Measurements from ENCODE around the gene PHF21B.

Gene PHF21B

DNA sequence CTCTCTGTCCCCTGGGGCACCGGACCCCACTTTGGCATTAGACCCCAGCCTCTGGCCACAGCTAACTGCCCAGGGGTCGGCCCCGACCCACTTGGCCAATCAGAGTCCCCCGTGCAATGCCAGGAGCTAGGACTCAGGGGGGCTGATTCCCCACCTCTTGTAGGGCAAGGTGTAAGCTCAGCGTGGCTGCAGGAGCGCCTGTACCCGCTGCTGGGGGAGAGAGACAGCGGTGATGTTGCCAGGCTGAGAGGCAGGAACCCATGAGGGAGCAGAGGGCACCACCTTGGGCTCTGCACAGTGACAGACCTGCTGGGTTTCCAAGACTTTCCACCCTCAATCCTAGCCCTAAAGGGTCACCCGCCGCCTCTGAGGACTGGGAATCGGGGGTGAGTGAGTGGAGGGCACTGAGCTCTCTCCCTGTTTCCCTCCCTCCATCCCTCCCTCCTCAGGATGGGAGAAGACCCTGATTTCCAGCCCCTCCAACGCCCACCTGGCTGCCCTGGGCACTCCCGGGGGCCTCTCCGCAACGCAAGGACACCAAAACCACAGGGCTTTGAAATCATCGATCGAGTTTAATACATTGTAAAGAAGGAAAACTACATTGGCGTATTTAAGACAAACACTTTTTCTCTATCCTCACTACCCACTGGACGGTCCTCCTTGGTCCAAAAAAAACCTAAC lies 129.1 kb downstream of the PHF21B start:
- no peak for TF ChIP-seq GATA3 (IDR thresholded peaks at IDR 0.05; ENCODE audit: low read depth, low read length)

DNA sequence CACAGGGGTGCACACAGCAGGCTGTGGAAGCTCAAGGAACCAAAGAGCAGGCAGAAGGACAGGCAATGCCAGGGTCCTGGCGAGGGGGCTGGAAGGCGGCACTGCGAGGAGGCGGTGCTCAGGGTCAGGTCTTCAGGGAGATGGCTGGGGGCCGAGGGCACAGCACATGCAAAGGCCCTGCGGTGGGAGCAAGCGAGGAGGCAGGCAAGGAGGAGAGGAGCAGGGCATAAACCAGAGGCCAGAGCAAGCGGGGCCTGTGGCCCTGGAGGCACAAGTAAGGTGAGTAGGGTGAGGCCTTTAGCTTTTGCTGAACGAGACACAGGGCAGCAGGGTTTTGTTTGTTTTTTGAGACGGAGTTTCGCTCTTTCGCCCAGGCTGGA lies 130.5 kb downstream of the PHF21B start:
- TF ChIP-seq GATA3 (IDR thresholded peaks at IDR 0.05; ENCODE audit: low read depth, low read length) (no peak), GATA2 (IDR thresholded peaks at IDR 0.05; ENCODE audit: low read depth, low read length) (no peak)

DNA sequence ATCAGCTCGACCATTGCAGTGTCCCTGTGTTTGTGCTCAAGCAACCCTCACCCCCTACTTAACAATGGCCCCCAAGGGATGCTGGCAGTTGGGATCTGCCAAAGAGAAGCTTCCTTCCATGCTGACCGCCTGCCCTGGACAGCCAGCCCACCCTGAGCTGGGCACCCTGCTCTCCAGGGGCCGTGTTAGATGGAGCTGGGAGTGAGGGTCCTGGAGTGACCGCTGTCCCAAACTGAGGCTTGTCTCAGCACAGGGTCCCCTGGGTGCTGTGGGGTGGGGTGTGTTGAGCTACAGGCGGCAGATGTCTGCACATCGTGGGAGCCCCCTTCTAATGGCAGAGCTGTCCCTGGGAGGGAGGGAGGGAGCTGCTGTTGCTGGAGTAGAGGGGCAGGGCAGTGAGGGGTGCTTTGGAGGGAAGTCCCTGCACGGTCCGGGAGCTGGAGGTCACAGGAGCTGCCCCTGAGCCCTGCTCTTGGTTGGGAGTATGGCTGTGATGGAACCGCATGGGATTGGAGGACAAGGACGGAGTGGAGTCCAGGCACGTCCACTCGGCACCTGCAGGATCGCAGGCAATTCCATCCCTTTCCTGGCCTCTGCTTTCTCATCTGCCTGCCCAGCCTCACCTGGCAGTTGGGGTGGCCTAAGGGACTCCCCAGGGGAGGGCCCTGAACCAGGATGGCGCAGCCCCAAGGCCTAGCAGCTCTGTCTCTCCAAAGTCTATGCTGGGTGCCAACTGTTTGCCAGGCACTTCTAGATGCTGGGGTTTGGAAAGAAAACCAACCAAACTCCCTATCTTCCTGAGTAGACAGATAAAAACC lies 131.1 kb downstream of the PHF21B start:
- TF ChIP-seq GATA3 (IDR thresholded peaks at IDR 0.05; ENCODE audit: low read depth, low read length): no peak

DNA sequence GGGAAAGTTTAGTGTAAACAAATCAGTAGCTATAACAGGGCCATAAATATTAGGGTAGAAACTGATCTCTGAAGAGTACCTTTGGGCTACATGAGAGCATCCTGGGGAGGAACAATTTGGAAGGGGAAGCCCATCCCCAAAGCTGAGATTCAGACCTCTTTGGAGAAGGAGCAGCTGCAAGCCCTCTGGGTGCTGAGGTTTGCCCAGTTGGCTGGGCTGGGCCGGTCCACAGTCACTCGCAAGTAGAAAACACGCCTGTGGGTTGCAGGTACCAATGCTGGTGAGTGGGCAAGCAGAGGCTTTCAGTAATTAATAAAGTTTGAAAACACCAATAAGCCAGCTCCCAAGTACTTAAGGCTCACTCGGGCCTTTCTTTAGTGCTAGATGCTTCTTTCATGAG lies 132.9 kb downstream of the PHF21B start:
- TF ChIP-seq GATA2 (IDR thresholded peaks at IDR 0.05; ENCODE audit: low read depth, low read length): no peak
- no peak for TF ChIP-seq GATA3 (IDR thresholded peaks at IDR 0.05; ENCODE audit: low read depth, low read length)

DNA sequence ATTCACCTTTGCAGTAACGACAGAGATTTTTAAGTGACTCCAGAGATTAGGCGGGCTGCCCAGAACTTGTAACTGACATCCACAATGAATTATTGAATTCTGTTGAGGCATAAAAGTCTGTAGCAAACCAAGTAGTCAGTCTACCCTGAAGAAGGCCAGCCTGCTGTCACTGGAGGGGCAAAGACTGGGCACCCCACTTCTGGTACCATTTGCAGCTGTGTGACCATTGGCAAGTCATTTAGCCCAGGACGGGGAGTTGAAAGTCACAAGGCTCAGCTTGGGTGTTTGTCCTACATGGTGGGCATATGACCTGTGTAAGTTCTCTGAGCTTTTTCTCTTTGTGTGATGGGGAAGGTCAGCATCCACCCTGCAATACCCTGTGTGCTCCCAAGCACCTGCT lies 138.0 kb downstream of the PHF21B start:
- TF ChIP-seq GATA3 (IDR thresholded peaks at IDR 0.05; ENCODE audit: low read depth, low read length) (no peak), GATA2 (IDR thresholded peaks at IDR 0.05; ENCODE audit: low read depth, low read length) (no peak)

DNA sequence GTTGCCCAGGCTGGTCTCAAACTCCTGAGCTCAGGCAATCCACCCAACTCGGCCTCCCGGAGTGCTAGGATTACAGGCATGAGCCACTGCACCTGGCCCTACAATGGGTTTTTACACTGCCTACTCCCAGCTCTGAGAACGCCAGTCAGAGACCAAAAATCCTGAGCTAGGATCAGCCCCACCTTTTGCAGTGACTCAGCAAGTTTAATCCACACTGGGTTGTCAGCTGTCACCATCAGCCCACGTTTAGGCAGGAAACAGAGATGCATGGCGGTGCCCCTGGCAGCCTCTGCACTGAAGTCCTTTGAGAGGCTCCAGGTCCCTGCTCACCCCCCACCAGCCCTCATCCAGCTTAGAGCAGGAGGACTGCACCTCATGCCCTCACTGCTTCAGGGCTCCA lies 139.8 kb downstream of the PHF21B start:
- no peak for TF ChIP-seq GATA3 (IDR thresholded peaks at IDR 0.05; ENCODE audit: low read depth, low read length)

DNA sequence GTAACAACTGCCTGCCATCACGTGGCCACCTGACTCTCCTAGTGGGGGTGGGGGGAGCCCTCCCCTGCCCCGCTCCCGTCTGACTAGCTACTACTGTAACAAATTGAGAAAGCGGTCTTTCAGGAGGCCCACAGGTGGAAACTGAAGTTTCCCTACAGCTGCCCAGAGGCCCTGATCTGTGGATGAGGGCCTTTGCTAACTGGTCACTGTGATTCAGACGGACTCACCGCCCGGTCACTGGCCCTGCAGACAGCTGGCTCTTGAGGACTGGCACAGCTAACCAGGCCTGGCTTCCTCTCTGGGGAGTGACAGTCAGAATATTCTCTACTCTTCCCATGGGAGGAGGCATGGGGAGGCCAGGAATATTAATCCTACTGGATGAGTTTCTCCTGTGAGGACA lies 140.6 kb downstream of the PHF21B start:
- no peak for TF ChIP-seq GATA3 (IDR thresholded peaks at IDR 0.05; ENCODE audit: low read depth, low read length)
- TF ChIP-seq GATA2 (IDR thresholded peaks at IDR 0.05; ENCODE audit: low read depth, low read length): no peak

DNA sequence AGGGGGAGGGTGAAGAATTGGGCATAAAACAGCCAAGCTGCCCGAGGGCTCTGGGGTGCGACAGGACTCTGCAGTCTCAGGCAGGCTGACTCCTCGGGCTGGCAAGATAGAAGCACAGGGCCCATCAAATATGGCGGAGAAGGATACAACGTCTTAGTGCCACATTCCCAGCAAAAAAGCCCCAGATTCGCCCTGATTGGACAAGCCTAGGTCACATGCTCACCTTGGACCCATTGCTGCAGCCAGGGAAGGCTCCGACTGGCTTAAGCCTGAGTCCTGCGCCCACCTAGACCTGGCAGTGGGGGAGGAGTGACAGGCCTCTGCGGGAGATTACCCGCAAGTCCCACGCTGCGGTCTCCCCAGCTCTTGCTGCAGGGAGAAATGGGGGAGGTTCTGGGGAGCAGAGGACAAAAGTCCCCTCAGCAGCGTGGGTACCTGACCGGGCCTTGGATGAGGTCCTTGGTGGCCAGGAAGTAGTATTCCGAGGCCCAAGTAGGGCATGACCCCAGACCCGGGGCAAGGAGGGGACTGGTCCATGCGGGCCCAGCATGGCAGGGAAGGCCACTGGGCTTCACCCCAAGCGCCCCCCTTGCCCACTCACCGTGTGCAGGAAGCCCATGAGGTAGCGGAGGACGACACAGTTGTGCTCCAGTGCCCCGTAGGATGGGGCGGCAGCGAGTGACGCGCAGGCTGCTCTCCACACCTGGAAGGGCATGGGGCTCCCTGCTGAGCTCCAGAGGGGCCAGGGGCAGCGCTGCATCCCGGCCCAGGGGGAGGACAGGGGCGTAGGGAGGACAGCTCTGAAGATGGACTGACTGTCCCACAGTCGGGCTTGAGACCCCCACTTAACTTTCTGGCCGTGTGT lies 144.4 kb downstream of the PHF21B start:
- TF ChIP-seq GATA3 (IDR thresholded peaks at IDR 0.05; ENCODE audit: low read depth, low read length) (no peak), GATA2 (IDR thresholded peaks at IDR 0.05; ENCODE audit: low read depth, low read length) (no peak)

DNA sequence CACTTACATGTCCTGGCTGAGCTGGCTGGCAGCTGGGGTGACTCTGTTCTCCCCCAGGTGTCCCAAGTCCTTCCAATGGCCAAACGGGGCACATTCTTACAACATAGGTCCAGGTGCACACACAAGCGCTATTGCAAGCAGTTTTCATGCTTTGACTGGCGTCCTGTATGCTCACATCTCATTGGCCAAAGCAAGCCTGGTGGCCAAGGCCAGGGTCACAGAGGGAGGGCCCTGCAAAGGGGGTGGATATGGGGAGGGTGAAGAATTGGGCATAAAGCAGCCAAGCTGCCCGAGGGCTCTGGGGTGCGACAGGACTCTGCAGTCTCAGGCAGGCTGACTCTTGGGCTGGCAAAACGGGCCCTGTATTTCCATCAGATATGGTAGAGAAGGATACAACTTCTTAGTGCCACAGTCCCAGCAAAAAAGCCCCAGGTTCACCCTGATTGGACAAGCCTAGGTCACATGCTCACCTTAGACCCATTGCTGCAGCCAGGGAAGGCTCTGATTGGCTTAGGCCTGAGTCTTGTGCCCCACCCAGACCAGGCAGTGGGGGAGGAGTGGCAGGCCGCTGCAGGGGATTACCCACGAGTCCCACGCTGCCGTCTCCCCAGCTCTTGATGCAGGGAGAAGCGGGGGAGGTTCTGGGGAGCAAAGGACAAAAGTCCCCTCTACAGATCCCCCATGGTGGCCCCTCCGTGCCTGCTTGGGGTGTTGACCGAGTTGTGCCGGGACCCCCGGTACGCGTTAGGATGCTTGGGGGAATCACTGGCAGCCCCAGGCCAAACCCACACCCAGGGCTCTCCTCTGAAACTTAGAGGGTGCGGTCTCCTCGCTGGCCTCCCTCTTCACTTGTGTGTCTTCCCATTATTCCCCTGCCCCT lies 146.6 kb downstream of the PHF21B start:
- no peak for TF ChIP-seq GATA2 (IDR thresholded peaks at IDR 0.05; ENCODE audit: low read depth, low read length)
- no peak for TF ChIP-seq GATA3 (IDR thresholded peaks at IDR 0.05; ENCODE audit: low read depth, low read length)

DNA sequence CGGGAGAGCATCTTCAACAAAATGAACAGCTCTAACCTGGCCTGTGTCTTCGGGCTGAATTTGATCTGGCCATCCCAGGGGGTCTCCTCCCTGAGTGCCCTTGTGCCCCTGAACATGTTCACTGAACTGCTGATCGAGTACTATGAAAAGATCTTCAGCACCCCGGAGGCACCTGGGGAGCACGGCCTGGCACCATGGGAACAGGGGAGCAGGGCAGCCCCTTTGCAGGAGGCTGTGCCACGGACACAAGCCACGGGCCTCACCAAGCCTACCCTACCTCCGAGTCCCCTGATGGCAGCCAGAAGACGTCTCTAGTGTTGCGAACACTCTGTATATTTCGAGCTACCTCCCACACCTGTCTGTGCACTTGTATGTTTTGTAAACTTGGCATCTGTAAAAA lies 147.5 kb downstream of the PHF21B start:
- no peak for TF ChIP-seq GATA2 (IDR thresholded peaks at IDR 0.05; ENCODE audit: low read depth, low read length)

DNA sequence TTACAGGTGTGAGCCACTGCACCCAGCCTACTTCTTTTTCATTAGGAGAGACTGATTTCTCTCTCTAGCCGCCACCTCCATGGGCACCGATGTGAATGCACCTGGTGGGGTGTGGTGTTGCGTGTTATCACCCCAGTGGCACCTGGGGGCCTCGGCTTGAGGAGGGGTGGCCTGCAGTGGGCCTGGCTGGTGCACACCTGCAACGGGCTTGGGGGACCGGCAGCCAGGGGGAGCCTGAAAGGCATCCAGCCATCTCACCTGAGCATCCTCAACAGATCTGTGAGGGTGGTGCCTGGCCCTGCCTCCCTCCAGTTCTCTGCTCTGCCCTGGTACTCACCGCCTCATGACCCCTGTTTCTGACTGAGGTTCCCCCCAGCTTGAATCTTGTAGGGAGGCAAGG lies 148.6 kb downstream of the PHF21B start:
- TF ChIP-seq GATA2 (IDR thresholded peaks at IDR 0.05; ENCODE audit: low read depth, low read length) (no peak), GATA3 (IDR thresholded peaks at IDR 0.05; ENCODE audit: low read depth, low read length) (no peak)

DNA sequence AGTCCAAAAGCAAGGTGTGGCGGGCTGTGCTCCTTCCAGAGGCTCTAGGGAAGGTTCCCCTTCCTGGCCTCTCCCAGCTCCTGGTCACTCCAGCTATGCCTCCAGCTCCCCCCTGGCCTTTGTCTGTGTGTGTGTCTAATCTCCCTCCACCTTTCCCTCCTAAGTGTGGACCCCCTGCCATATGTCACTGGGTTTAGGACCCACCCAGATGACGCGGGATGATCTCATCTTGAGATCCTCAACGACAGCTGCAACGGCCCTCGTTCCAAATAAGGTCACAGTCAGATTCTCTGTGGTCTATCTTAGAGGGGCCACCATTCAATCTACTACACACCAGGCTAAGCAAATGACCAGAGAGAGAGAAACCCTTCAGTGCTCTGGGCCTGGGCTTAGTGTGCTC lies 149.5 kb downstream of the PHF21B start:
- no peak for TF ChIP-seq GATA2 (IDR thresholded peaks at IDR 0.05; ENCODE audit: low read depth, low read length)
- TF ChIP-seq GATA3 (IDR thresholded peaks at IDR 0.05; ENCODE audit: low read depth, low read length): no peak

DNA sequence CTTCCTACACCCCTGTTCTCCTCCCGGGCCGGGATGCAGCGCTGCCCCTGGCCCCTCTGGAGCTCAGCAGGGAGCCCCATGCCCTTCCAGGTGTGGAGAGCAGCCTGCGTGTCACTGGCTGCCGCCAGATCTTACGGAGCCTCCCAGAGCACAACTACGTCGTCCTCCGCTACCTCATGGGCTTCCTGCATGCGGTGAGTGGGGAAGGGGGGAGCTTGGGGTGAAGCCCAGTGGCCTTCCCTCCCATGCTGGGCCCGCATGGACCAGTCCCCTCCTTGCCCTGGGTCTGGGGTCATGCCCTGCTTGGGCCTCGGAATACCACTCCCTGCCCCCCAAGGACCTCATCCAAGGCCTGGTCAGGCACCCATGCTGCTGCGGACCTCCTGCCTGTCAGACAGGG lies 150.2 kb downstream of the PHF21B start:
- TF ChIP-seq GATA2 (IDR thresholded peaks at IDR 0.05; ENCODE audit: low read depth, low read length) (no peak), GATA3 (IDR thresholded peaks at IDR 0.05; ENCODE audit: low read depth, low read length) (no peak)

DNA sequence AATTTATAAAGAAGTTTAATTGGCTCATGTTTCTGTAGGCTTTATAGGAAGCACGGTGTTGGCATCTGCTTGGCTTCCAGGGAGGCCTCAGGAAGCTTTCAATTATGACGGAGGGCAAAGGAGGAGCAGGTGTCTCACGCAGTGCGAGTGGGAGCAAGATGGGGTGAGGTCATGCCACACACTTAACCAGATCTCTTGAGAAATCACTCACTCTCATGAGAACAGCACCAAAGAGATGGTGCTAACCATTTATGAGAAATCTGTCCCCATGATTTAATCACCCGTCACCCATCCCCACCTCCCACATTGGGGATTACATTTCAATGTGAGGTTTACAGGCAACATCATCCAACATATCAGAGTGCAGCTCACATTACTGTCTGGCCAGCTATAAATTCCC lies 153.9 kb downstream of the PHF21B start:
- TF ChIP-seq GATA2 (IDR thresholded peaks at IDR 0.05; ENCODE audit: low read depth, low read length) (no peak), GATA3 (IDR thresholded peaks at IDR 0.05; ENCODE audit: low read depth, low read length) (no peak)

Data from SH-SY5Y (cell line).